ENCODE measurements around the gene CALML3.

CALML3 gene

DNA sequence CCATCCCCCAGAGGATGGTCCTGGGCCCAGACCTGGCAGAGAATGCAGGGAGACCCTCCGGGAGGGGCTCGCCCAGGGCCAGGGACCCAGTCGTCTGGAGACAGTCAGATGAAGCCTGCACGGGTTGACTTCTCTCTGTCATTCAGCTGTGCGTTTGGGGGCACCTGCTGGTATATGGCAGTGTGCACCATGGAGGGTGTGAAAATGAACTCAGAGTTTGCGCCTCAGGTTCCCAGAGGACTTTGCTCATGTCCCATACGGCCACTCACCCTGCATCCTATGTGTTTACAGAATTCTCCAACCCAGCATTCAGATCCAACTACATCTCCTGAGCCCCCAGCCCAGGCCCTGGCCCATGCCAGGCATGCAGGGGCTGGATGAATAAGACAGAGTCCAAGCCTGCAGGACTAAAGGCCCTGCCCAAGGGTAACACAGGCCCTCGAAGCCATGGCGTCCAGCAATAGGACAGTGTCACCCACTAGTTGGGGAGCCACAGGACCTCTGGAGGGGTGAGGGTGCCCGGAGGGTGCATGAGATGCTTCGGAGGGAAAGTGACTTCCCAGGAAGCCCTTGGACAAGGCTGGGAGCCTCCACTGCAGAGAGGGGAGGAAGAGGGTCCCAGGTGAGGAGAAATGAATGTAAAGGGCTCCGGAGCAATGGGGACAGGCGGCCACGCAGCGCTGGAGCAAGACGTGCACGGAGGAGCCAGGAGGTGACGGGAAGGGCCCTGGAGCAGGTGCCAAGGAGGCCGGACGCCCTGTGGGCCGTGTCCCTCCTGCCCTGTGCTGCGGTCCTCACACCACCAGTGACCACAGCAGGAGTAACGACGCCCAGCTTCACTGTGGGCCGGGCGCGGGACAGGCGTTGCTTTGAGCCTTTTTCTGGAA is 36.3 kb downstream of the CALML3 start:
- H3K4me1 ChIP-seq, result 0 out of 2 replicates have a peak, but pooled peaks cover 13% of the 10 kb centered on the region
- H3K27me3 ChIP-seq, result no peaks in the 10 kb centered on the region
- no peaks in the 10 kb centered on the region for H3K36me3 ChIP-seq
- H4K20me1 ChIP-seq, result no peaks in the 10 kb centered on the region
- H3K9me3 ChIP-seq, result no peaks in the 10 kb centered on the region
- H3K4me2 ChIP-seq, result no peak overlapping the region
- no peak overlapping the region for H3K9ac ChIP-seq
- TF ChIP-seq Cebpa-rat (IDR thresholded peaks at IDR 0.05), result no peak
- no peak overlapping the region for H3K27ac ChIP-seq
- H3K4me3 ChIP-seq, result no peak overlapping the region

DNA sequence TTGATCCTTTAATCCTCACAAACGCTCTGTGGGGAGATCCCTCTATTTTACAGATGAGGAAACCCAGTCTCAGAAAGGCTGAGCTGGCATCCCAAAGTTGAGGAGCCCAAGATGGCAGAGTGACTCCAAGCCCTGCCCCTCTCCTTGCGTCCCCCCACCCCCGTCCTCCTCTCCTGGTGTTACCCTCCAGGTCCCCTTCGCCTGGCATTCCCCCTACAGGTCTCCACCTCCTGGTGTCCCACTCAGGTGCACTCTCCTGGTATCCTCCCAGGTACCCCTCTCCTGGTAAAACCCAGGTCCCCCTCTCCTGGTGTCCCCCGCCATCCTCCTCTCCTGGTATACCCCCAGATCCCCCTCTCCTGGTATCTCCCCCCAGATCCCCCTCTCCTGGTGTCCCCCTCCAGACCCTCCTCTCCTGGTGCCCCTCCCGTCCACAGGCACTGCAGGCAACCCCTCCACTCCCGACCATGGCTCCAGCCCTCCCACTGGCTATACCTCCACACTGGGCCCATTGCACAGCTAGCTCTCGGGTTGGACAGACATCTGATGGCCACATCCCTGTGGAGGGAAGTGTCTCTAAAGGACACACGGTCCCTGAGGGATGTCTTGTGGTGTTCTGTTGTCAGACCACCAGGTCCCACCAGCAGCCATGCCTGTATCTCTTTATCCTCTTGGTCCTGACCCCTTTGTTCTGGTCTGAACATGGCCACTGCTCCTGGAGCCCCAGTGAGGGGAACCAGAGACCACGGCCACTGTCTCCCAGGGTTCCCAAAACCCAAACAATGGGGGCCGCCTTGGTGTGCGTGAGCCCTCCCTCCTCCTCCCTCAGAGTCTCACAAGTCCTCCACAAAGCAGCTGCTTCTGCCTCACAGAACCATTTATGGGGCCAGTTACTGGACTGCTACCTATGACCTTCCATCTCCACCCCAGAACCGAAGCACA is 37.2 kb downstream of the CALML3 start:
- Histone ChIP-seq H3K9ac (no peak overlapping the region), H4K20me1 (no peaks in the 10 kb centered on the region), H3K36me3 (no peaks in the 10 kb centered on the region), H3K27me3 (no peaks in the 10 kb centered on the region), H3K9me3 (no peaks in the 10 kb centered on the region), H3K27ac (no peak overlapping the region), H3K4me2 (no peak overlapping the region), H3K4me1 (0 out of 2 replicates have a peak, but pooled peaks cover 13% of the 10 kb centered on the region), H3K4me3 (no peak overlapping the region)
- TF ChIP-seq Cebpa-rat (IDR thresholded peaks at IDR 0.05), result no peak

GRCh38 chr10:5563321-5563961 is 38.7 kb downstream of the CALML3 start:
- Histone ChIP-seq H3K4me1 (0 out of 2 replicates have a peak, but pooled peaks cover 13% of the 10 kb centered on the region), H3K4me2 (no peak overlapping the region), H3K27ac (no peak overlapping the region), H4K20me1 (no peaks in the 10 kb centered on the region), H3K9ac (no peak overlapping the region), H3K36me3 (no peaks in the 10 kb centered on the region), H3K9me3 (no peaks in the 10 kb centered on the region), H3K27me3 (no peaks in the 10 kb centered on the region), H3K4me3 (no peak overlapping the region)
- no peak for TF ChIP-seq Cebpa-rat (IDR thresholded peaks at IDR 0.05)

- no peak overlapping the region for H3K4me2 ChIP-seq
- H3K9ac ChIP-seq, result no peak overlapping the region
- H3K27me3 ChIP-seq, result no peaks in the 10 kb centered on the region
- H4K20me1 ChIP-seq, result no peaks in the 10 kb centered on the region
- TF ChIP-seq Cebpa-rat (IDR thresholded peaks at IDR 0.05), result no peak
- H3K9me3 ChIP-seq, result no peaks in the 10 kb centered on the region
- no peaks in the 10 kb centered on the region for H3K36me3 ChIP-seq
- H3K4me1 ChIP-seq, result 0 out of 2 replicates have a peak, but pooled peaks cover 13% of the 10 kb centered on the region
- H3K4me3 ChIP-seq, result no peak overlapping the region
- no peak overlapping the region for H3K27ac ChIP-seq
These were observed 39.3 kb downstream of the CALML3 start for GRCh38 chr10:5563991-5564536.

DNA sequence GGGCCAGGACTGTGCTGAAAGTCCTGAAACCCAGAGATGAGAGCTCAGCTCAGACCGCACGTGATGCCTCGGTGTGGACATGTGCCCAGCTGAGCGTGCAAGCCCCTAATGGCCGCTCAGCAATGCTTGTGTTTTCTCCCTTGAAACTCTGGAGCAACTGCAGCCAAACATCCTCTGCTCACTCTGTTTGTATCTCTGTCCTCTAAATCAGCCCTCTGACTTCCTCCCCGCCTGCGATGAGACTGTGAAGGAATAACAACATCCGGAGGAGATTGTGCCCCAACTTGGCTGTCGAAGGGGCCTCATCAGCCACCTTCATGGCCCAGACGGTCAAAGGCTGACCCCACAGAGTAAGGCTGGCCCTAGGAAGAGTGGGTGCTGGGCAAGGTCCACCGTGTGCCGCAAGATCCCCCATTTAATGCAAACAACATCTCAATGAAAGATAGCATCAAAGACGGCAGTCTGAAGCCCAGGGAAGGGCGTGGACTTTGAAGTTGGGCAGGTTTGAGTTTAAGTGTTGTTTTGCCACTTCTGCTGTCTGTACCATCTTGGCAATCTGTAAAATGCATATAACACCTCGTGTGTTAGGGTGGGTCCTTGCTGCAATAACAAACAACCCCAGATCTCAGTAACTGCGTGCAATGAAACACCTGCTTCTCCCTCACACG is 39.9 kb downstream of the CALML3 start:
- no peak overlapping the region for H3K4me3 ChIP-seq

GRCh38 chr10:5565205-5565545 is 40.4 kb downstream of the CALML3 start:
- H3K4me2 ChIP-seq, result no peak overlapping the region
- H3K9ac ChIP-seq, result no peak overlapping the region
- H3K4me3 ChIP-seq, result no peak overlapping the region

More for the DNA sequence above, 39.9 kb downstream of the CALML3 start:
- Histone ChIP-seq H3K27me3 (no peaks in the 10 kb centered on the region), H3K9me3 (no peaks in the 10 kb centered on the region), H4K20me1 (no peaks in the 10 kb centered on the region), H3K27ac (no peak overlapping the region), H3K4me2 (no peak overlapping the region), H3K36me3 (no peaks in the 10 kb centered on the region), H3K4me1 (0 out of 2 replicates have a peak, but pooled peaks cover 10% of the 10 kb centered on the region), H3K9ac (no peak overlapping the region)
- no peak for TF ChIP-seq Cebpa-rat (IDR thresholded peaks at IDR 0.05)

GRCh38 chr10:5565671-5566581 is 41.2 kb downstream of the CALML3 start:
- no peak overlapping the region for H3K4me3 ChIP-seq
- H4K20me1 ChIP-seq, result no peaks in the 10 kb centered on the region
- H3K4me1 ChIP-seq, result no peaks in the 10 kb centered on the region
- H3K9me3 ChIP-seq, result no peaks in the 10 kb centered on the region
- no peak overlapping the region for H3K9ac ChIP-seq
- H3K36me3 ChIP-seq, result no peaks in the 10 kb centered on the region
- no peaks in the 10 kb centered on the region for H3K27me3 ChIP-seq
- no peak for TF ChIP-seq Cebpa-rat (IDR thresholded peaks at IDR 0.05)
- H3K4me2 ChIP-seq, result no peak overlapping the region
- no peak overlapping the region for H3K27ac ChIP-seq

More at GRCh38 chr10:5565205-5565545, 40.4 kb downstream of the CALML3 start:
- 0 out of 2 replicates have a peak, but pooled peaks cover 5% of the 10 kb centered on the region for H3K4me1 ChIP-seq
- no peaks in the 10 kb centered on the region for H3K9me3 ChIP-seq
- H3K36me3 ChIP-seq, result no peaks in the 10 kb centered on the region
- no peaks in the 10 kb centered on the region for H3K27me3 ChIP-seq
- no peak for TF ChIP-seq Cebpa-rat (IDR thresholded peaks at IDR 0.05)
- H3K27ac ChIP-seq, result no peak overlapping the region
- H4K20me1 ChIP-seq, result no peaks in the 10 kb centered on the region

DNA sequence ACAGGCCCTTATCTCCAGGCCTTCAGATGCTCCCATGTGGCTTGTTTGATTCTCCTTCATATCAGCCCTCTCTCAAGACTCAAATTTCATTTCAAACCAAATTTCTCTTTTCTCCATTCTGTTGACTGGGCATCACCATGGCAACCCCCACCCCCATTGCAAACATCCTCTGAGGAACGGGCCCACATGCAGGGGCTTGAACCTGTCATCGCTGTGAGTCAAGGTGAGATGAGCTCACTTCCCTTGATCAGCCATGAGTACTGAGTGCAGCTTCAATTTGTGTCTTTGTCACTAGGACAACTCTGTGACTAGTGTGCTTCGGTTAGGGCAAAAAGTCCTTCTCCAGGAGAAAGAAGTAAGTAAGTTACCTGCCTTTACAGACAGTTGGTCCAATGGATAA is 41.9 kb downstream of the CALML3 start:
- no peaks in the 10 kb centered on the region for H3K4me1 ChIP-seq
- TF ChIP-seq Cebpa-rat (IDR thresholded peaks at IDR 0.05), result no peak
- H4K20me1 ChIP-seq, result no peaks in the 10 kb centered on the region
- no peak overlapping the region for H3K27ac ChIP-seq
- no peaks in the 10 kb centered on the region for H3K36me3 ChIP-seq
- H3K9ac ChIP-seq, result no peak overlapping the region
- no peaks in the 10 kb centered on the region for H3K27me3 ChIP-seq
- no peak overlapping the region for H3K4me3 ChIP-seq
- no peaks in the 10 kb centered on the region for H3K9me3 ChIP-seq
- H3K4me2 ChIP-seq, result no peak overlapping the region

Data from BLaER1 (cell line).